ENCODE measurements around the gene TCERG1L.

Gene TCERG1L

GRCh38 chr10:131202990-131203389, 108.5 kb downstream of the TCERG1L start:
- no peak overlapping the region for H2AFZ ChIP-seq
- no peaks in the 10 kb centered on the region for H3K27me3 ChIP-seq (ENCODE audit: control insufficient read depth, insufficient read depth, low read length)
- H3K4me1 ChIP-seq = no peaks in the 10 kb centered on the region
- no peak overlapping the region for H3K9ac ChIP-seq
- H3K4me2 ChIP-seq (ENCODE audit: low read length) = no peak overlapping the region
- TF ChIP-seq CTCF (IDR thresholded peaks at IDR 0.05) = no peak
- no peak overlapping the region for H3K4me3 ChIP-seq (ENCODE audit: low read depth, low read length)
- H3K79me2 ChIP-seq = no peaks in the 10 kb centered on the region
- no peaks in the 10 kb centered on the region for H3K36me3 ChIP-seq (ENCODE audit: control insufficient read depth, insufficient read depth, low read length)
- H3K27ac ChIP-seq = no peak overlapping the region
- no peaks in the 10 kb centered on the region for H3K9me3 ChIP-seq (ENCODE audit: control insufficient read depth, low read length)

GRCh38 chr10:131201741-131202515, 109.6 kb downstream of the TCERG1L start:
- Histone ChIP-seq H3K9ac (no peak overlapping the region), H3K27me3 (ENCODE audit: control insufficient read depth, insufficient read depth, low read length) (no peaks in the 10 kb centered on the region), H2AFZ (no peak overlapping the region), H3K4me3 (ENCODE audit: low read depth, low read length) (no peak overlapping the region), H3K79me2 (no peaks in the 10 kb centered on the region), H3K4me1 (no peaks in the 10 kb centered on the region), H3K9me3 (ENCODE audit: control insufficient read depth, low read length) (no peaks in the 10 kb centered on the region), H3K27ac (no peak overlapping the region), H3K4me2 (ENCODE audit: low read length) (no peak overlapping the region), H3K36me3 (ENCODE audit: control insufficient read depth, insufficient read depth, low read length) (no peaks in the 10 kb centered on the region)
- TF ChIP-seq CTCF (IDR thresholded peaks at IDR 0.05) = no peak

GRCh38 chr10:131200856-131201470, 110.6 kb downstream of the TCERG1L start:
- no peak overlapping the region for H3K4me2 ChIP-seq (ENCODE audit: low read length)
- no peak for TF ChIP-seq CTCF (IDR thresholded peaks at IDR 0.05)
- no peaks in the 10 kb centered on the region for H3K36me3 ChIP-seq (ENCODE audit: control insufficient read depth, insufficient read depth, low read length)
- no peaks in the 10 kb centered on the region for H3K9me3 ChIP-seq (ENCODE audit: control insufficient read depth, low read length)
- no peak overlapping the region for H3K27ac ChIP-seq
- no peak overlapping the region for H3K9ac ChIP-seq
- H3K27me3 ChIP-seq (ENCODE audit: control insufficient read depth, insufficient read depth, low read length) = no peaks in the 10 kb centered on the region
- no peak overlapping the region for H2AFZ ChIP-seq
- no peaks in the 10 kb centered on the region for H3K4me1 ChIP-seq
- H3K4me3 ChIP-seq (ENCODE audit: low read depth, low read length) = no peak overlapping the region
- no peaks in the 10 kb centered on the region for H3K79me2 ChIP-seq

GRCh38 chr10:131199646-131200045, 111.9 kb downstream of the TCERG1L start:
- Histone ChIP-seq H3K36me3 (ENCODE audit: control insufficient read depth, insufficient read depth, low read length) (no peaks in the 10 kb centered on the region), H3K9ac (no peak overlapping the region), H3K27ac (no peak overlapping the region), H3K4me3 (ENCODE audit: low read depth, low read length) (no peak overlapping the region), H3K4me1 (no peaks in the 10 kb centered on the region), H3K4me2 (ENCODE audit: low read length) (no peak overlapping the region), H3K79me2 (no peaks in the 10 kb centered on the region), H2AFZ (no peak overlapping the region), H3K27me3 (ENCODE audit: control insufficient read depth, insufficient read depth, low read length) (no peaks in the 10 kb centered on the region), H3K9me3 (ENCODE audit: control insufficient read depth, low read length) (no peaks in the 10 kb centered on the region)
- no peak for TF ChIP-seq CTCF (IDR thresholded peaks at IDR 0.05)
